D721Med (cell line): ENCODE results near the gene NKX2-8.

ENCODE experiments used
- DNase-seq: peaks from one replicate; pipeline ENCODE4 v3.0.0; 2011; ENCODE audit warnings: low spot score; ENCODE audit not compliant: insufficient read length
- FAIRE-seq: peaks from 2 replicates; lab custom pipeline; 2011; peaks lifted over from hg19 to GRCh38; lab: Jason Lieb, UNC
- TF ChIP-seq, protein P1 (sequence below): IDR thresholded peaks from 2 replicates; pipeline ENCODE4 v1.5.1; 2012; ENCODE audit warnings: mild to moderate bottlenecking, control low read depth; ENCODE audit not compliant: insufficient read depth; ENCODE audit errors: missing control alignments

NKX2-8 gene

DNA sequence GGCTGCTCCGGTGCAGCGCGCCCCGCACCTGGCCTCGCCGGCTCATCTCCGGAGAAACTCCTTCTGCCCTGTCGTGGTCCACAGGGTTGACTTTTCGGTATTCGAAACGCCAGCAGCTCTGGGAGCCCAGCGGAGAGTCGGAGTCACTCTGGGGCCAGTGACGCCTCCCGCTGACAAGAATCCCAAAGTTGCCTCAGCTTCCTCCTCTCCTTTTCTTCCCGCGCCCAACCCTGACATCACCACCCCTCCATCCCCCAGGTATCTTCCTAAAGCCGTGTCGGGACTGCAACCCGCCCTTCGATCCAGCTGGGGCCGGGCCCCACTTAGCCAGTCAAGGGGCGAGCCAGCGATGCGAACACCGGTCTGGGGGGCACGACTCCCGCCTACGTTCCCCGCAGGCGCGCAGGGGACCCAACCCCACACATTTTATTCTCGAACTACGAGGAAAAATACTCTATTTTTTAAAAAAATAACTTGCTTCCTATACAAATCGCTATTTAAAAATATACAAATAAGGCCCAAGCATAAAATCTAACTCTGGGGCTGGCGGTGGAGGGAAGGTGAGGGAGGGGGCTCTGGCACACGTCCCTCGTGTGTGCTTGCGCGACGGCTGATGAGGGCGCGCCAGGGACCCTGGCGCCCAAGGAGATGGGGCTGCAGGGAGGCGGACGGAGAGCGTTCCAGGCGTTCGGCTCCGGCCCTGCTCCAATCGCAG lies 2.1 kb downstream of the NKX2-8 start:
- TF ChIP-seq, protein P1, sequence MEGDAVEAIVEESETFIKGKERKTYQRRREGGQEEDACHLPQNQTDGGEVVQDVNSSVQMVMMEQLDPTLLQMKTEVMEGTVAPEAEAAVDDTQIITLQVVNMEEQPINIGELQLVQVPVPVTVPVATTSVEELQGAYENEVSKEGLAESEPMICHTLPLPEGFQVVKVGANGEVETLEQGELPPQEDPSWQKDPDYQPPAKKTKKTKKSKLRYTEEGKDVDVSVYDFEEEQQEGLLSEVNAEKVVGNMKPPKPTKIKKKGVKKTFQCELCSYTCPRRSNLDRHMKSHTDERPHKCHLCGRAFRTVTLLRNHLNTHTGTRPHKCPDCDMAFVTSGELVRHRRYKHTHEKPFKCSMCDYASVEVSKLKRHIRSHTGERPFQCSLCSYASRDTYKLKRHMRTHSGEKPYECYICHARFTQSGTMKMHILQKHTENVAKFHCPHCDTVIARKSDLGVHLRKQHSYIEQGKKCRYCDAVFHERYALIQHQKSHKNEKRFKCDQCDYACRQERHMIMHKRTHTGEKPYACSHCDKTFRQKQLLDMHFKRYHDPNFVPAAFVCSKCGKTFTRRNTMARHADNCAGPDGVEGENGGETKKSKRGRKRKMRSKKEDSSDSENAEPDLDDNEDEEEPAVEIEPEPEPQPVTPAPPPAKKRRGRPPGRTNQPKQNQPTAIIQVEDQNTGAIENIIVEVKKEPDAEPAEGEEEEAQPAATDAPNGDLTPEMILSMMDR: no peak
- no peak for DNase-seq
- FAIRE-seq: no peak

DNA sequence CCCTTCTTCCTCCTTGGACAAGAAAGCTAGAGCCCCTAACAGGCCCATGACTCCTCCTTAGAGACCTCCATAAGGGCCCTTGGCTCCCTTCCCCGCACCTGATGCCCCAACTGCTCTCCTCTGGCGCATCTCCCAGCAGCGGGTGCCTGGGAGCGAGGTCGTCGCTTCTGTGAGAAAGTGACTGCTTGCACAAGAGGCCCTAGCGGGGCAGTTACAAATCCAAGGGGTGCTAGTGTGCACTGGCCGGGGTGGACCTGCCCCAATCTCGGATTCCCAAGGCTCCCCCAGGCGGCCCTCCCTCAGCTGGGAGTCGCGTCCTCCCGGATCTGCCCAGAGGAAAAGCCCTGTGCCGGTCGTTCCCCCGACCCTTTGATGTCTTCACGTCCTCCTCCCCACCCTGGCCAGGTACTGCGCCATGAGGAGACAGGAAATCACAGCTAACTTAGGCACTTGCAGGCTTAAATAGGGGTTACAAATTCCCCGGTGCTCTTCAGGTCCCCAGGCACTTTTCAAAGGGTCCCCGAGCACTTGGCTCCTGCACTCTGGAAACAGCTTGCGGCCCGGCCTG lies 2.8 kb downstream of the NKX2-8 start:
- DNase-seq: no peak
- no peak for FAIRE-seq
- TF ChIP-seq, protein P1: no peak

DNA sequence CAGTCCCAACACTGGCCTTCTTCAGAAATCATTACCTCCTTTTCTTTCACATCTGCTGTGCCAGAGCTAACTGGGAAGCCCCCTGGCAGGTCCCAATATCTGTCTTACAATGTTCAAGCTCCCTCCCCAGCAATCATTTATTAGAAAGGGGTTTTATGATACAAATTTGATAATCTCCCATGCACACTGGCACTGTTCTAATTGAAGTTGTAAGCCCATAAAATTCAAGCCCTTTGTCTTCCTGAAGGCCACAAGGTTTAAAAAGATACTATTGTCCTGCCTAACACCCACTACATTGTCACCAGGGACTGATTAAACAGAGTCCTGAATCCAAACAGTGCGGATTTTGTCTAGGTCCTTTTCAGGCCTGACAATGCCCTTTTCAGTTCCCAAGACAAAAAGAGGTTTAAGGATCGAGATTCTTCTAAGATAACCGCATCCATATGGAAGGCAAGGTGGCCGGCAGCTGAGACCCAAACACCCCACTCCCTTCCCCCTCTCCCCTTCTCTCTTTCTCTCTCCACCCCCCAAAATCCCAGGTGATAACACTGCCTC lies 3.3 kb downstream of the NKX2-8 start:
- DNase-seq: no peak
- no peak for FAIRE-seq
- TF ChIP-seq, protein P1: no peak

DNA sequence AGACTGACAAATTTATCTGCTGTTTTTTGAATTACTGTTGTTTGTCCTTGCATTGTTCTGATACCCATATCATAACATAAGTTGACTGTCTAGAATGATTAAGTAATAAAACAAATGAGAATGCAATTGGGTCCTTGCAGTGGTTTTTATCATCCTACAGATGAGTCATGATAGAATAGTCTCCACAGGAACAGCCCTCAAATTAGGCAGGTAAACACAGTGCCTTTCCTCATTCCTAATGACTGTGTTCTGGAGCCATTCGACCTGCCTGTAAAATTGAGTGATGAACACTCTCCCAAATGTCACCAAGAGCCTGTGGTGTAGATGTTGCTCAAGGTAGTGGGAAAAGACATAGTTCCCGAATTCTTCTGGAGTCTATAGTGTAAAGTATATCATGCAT lies 12.3 kb downstream of the NKX2-8 start:
- DNase-seq: no peak

DNA sequence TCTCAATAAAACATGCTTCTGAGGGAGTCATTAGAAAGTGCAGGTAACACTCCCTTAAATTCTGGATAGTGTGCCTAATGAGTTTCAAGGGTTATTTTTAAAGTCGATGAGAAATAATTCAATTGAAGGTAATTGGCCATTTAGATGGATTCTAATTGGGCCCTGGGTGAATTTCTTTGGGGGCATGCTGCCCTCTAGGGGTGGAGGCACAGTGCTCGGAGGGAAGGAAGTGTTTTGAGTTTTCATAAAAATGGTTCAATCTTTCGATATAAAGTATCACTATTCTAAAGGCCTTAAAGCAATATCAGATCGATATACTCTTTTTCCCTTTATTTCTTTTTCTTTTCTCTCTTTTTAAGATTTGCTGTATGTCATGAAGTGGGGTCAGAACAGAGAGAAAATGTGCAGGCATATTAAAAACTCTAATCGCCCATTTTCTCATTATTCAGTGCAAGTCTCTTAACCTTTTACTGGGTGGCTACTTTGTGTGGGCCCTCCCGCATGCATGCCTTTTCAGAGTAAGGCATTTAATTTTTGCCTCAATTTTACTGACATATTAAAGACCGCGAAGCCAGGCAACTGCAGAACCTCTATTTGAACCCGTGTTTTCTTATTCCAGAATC lies 25.5 kb downstream of the NKX2-8 start:
- TF ChIP-seq, protein P1: peak; percentile 72
- FAIRE-seq (no peak), DNase-seq (no peak)

More for the DNA sequence above, 12.3 kb downstream of the NKX2-8 start:
- no peak for FAIRE-seq
- TF ChIP-seq, protein P1: no peak

DNA sequence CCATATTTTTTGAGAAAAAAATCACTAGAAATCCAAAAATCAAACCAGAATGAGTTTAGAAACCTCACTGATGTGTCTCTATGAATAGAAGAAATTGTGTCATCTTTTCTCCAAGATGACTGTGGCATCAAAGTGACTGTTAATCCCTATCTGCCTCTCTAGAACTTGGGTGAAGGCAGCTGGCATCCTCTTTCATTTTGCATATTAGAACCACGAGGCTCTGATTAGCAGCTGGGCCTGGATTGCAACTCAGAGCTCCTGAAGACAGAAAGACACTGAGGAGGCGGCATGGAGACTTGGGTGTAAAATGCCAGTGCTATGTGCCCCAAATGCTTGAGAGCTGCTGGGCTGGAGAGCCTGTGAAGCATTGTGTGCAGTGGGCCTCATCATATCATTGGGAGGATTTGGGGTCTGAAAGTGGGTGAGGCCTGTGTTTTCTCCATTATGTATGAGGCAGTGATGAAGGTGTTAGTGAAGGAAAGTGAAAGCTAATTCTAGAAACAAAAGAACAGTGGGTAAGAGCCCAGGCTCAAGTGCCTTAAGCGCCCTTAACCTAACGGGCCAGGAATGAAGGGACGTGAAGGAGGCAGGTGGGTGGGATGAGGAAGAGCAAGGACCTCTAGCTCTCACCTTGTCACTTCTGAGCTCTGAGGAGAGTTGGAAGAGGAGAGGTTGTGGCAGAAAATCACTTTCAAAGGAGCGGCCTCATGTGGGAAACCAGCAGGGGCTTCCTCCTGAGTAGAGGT lies 26.2 kb downstream of the NKX2-8 start:
- TF ChIP-seq, protein P1: no peak
- no peak for DNase-seq
- FAIRE-seq: no peak
